Fibroblast of the conjunctiva (primary cell): ENCODE data around the gene EPB41L3.

ENCODE experiments used
- DNase-seq: peaks from one replicate; pipeline ENCODE4 v3.0.0-alpha.2; 2010; ENCODE audit warnings: low read depth

EPB41L3 gene

DNA sequence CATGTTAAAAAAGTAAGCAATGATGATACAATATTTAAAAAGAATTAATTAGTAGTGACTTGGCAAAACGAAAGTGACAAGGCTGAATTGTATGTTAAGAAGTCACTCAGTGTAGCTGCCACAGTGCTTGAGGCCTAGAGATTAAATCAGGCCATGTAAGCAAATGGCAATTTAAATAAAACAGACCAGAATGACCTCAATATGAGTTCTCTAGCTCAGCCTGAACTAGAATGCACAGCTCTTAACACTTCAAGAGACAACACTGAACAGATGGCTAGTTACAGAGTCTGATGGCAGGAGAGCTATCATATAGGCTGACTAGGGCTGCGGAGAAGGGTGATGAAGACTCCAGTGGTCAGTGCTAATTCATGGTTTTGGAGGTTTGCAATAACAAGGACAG is 130.3 kb downstream of the EPB41L3 start:
- DNase-seq = no peak

DNA sequence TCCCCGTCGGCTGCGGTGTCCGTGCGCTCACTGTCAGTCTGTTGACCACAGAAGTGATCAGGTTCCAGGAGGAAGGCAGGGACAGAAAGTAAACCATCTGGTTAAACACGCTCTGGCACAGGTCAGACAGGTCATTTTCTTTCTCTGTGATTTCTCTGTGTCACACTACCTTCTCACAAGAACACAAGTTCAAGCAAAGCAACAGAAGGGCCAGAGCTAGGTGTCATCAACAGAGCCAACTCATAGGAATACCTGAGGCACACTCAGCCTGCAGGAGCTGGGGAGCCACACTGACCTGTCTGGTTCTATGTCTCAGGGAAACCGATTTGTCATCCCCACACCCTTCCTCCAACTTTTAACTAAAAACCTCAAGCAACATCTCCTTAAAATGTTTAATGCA is 133.2 kb downstream of the EPB41L3 start:
- DNase-seq = no peak

DNA sequence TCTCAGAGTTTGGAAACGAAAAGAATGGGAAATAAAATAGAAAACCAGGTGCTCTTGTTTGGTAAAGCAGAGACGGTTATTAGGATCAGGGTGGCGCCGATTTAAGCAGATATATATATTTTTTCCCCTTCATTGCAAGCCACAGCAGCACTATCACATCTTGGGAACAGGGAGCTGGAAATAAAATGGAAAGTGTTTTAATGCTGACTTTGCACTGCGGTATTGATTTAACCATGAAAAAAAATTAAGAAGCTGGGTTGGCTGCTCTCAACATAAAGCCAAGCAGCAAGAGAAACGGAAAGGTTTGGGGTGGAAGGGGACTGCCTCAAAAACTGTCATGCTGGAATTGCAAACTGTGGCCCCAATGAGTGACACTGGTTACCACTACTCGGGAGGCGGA is 145.5 kb downstream of the EPB41L3 start:
- DNase-seq = no peak

DNA sequence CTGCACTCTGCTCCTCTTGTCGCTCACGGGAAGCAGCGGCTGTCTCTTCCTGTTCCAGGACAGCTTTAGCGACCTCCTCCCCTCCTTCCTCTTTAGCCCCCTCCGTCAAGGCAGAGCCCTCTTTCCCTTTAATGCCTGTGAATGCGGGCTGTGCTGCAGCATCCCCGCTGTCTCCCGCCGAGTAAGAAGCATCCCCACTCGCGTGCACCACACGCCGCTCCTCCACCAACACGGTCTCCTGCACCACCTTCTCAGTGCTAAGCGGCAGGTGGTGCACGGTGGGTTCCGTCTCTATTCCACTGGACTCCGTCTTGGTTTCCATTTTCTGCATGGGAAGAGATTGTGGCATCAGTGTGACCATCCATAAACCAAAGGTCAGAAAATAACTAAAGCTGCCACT is 146.7 kb downstream of the EPB41L3 start:
- DNase-seq = no peak

DNA sequence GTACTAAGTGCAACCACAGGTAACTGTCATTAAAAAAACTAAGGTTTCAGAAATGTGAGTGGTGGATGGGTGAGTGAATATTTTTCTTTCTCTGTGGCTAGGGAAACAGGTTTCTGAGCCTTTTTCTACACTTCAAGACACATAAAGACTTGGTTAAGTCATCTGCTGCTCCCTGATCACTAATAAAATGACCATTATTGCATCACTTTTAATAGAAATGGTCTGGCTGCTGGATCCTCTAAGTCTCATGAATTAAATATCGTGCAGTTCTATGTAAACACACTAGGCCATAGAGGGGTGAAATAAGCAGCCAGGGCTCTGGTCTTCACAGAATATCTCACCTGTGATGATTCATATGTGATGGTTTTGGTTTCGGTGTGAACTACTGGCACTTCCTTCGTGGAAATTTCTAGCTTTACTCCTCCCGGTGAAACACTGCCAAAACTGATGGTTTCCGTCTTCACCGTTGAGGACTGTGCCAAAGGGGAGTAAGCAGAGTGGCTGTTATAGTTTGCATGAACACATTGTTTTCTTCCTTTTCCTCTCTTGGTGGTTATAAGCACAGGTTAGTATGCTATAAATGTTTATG is 147.8 kb downstream of the EPB41L3 start:
- no peak for DNase-seq

DNA sequence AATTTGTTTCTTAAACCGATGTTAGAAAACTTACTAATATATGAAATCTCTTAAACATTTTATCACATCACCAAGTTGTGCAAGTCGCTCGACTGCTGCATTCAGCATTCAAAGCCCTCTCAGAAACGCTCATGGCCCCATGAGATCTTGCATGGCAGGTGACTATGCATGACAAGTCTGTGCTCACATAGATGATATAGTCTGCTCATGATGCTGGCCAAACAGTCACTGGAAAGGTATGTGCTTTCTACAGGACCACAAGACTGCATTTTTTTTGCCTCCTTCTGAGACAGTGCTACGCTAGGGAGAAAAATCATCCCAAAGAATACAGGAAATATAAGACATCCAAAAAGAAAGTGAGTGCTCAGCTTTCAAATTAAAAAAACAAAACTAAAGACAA is 150.0 kb downstream of the EPB41L3 start:
- no peak for DNase-seq

DNA sequence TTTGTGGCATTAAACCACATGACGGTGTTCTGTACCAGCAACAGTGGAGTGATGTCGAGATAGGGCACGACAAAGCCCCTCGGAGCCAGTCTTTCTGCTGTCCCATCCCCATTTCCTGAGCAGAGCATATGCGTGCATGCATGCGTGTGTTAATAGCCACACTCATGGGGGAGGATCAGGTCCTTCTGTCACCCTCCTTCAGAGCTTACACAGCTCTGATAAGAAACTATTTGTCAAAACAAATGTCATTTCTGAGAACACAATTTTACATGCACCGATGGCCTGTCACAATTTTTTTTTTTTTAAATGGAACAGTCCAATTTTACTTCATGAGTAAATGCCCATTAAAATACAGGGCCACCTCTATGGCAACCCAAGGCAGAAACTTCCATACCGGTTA is 152.4 kb downstream of the EPB41L3 start:
- DNase-seq = no peak

DNA sequence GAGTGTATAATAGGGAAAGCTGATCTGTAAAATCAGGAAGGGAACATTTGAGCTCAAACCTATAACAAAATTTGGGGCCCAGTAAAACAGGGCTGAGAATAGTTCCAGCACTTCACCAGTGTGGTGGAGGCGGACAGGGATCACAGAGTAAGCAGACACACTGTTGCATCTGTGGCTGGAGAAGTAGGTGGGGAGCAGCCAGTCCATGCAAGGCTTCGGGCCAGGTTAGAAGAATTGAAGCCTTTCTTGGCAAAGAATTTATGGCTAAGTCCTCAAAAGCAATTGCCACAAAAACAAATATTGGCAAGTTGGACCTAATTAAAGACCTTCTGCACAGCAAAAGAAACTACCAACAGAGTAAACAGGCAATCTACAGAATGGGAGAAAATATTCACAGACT is 154.4 kb downstream of the EPB41L3 start:
- no peak for DNase-seq

DNA sequence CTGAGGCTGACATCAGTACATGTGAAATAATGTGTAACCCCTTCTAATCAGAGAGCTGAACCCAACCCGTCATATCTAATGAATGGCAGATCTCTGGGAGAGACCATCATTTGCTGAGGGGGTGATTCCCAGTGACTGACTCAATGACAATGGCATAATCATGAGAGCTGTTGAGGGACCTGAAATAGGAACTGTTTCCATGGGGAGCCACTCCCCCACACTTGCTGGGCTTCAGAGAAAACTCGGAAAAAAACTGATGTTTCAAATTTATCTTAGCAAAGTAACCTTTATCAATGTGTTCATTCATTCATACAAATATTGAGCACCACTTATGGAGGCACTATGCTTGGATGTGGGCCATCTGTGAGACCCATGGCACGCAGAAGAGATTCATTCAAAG is 154.9 kb downstream of the EPB41L3 start:
- DNase-seq = no peak

DNA sequence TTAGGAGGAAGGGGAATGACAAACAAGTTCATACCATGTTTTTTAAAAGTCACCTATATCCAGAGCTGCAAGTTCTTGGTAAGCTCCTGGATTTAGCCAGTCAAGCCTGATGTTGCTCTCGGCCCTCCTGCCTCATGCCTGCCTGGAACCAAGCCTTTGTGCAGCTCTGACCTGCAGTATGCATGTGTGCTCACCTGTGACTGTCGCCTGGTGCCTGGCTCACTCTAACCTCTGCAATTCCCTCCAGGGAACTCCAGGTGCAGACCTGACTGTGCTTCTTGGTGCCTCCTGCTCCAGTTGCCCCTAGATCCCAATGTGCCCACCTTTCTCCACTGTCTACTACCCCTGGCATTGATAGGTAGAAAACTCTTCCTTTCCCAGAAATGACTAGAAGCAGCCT is 163.2 kb downstream of the EPB41L3 start:
- no peak for DNase-seq

DNA sequence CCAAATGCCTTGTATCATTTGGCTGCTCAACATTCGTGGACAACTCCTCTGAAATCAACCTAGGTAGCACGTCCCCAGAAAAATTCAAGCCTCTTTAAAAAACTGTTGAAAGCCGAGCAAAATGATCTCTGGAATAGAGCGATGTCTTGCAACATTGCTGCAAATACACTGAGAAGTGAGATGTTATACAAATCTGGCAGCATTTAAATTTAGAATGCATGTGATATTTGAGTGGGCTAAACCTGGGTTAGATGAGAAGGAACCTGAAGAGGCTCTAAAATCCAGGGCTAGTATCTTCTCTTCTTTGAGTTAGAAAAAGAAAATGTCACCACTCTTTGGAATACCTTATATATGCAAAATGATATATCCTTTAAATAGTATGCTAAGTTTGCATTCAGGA is 166.8 kb downstream of the EPB41L3 start:
- no peak for DNase-seq

DNA sequence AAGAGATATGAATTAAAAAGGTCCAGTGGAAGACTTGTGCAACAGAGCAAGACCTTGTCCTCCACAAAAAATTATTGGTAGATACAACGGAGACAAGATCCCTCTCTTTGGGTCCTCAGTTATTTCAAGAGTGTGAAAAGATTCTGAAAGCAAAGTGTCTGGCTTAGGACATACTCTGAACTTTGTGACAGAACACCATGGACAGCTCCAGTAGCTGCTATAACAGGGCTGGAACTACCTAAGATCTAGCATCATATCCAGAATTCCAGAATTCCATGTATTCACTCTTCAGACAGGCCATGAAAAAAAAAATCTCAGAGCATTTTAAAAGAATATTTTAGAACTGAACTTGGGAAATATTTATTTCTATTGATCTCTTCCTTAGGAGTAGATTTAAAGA is 173.5 kb downstream of the EPB41L3 start:
- no peak for DNase-seq

DNA sequence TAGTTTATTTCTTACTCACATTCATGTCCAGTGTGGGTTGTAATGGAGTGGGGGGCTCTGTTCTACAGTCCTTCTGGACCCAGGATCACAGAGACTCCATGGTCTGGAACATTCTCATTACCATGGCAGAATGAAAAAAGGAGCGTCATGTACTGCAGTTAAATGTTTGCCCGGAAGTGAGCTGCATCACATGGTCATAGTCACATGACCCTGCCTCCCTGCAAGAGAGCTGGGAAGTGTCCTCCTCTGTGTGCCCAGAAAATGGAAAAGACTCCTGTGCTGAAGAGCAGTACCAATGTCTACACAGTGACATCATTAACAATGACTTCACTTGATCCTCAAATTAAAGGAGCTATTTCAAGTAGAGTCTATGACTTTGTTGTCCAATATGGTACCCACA is 174.3 kb downstream of the EPB41L3 start:
- no peak for DNase-seq

DNA sequence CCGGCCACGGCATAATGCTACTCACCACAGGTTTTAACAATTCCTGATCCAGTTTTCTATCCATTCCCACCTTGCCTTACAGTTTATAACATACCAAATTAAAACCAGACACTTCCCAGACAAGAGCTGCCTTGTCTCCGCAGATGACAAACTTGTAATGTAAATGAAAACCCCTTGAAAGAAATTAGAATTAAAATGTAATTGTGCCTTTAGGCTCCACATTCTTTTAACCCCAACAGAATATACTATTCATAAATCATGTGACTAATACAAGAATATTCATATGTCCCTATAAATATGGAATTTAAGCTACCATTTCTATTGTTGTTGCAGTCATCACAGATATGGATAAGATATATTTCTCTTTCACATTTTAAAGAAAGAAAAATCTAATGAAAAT is 178.4 kb downstream of the EPB41L3 start:
- DNase-seq = no peak

DNA sequence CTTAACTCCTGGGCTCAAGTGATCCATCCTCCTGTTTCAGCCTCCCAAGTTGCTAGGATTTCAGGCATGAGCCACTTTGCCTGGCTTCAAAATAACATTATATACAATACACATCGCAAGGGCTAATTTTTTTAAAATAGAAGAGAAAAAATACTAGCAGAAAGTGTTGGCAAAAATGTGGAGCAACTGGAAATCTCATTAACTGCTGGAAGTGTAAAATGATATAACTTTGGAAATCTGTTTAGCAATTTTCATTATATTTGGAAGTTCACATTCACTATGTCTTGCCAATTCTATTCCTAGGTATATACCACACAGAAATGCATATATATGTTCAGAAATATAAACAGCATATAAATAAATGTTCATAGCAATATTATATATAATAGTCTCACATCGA is 193.2 kb downstream of the EPB41L3 start:
- no peak for DNase-seq
